ENCODE data around the gene KCTD17.

KCTD17 gene, protein sequence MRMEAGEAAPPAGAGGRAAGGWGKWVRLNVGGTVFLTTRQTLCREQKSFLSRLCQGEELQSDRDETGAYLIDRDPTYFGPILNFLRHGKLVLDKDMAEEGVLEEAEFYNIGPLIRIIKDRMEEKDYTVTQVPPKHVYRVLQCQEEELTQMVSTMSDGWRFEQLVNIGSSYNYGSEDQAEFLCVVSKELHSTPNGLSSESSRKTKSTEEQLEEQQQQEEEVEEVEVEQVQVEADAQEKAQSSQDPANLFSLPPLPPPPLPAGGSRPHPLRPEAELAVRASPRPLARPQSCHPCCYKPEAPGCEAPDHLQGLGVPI

GRCh38 chr22:37051391-37052385 lies at the start of gene KCTD17:
Gene KCTD17, plus strand, starts transcription at chr22:37051742. Its CDS starts 19 bp downstream, at chr22:37051761.
- Mint-ChIP-seq H3K27ac (peak within 1 kb of the TSS; percentile 71), H3K4me3 (peak within 1 kb of the TSS; percentile 77)
- ATAC-seq: peak; percentile 99

GRCh38 chr22:37001826-37002225 lies 49.7 kb upstream of the KCTD17 start:
- Mint-ChIP-seq H3K27ac (no peak overlapping the region), H3K4me1 (no peaks in the 10 kb centered on the region), H3K4me3 (no peak overlapping the region), H3K9me3 (no peaks in the 10 kb centered on the region), H3K36me3 (no peaks in the 10 kb centered on the region)
- DNase-seq (ENCODE audit: low spot score in 2 of 2) (no peak), ATAC-seq (no peak)

More at GRCh38 chr22:37051391-37052385, at the start of gene KCTD17:
- DNase-seq (ENCODE audit: low spot score in 2 of 2): peak; percentile 74 to 84
- Mint-ChIP-seq H3K36me3 (peaks cover 24% of the 10 kb centered on the region), H3K4me1 (peaks cover 22% of the 10 kb centered on the region), H3K9me3 (no peaks in the 10 kb centered on the region)

DNA sequence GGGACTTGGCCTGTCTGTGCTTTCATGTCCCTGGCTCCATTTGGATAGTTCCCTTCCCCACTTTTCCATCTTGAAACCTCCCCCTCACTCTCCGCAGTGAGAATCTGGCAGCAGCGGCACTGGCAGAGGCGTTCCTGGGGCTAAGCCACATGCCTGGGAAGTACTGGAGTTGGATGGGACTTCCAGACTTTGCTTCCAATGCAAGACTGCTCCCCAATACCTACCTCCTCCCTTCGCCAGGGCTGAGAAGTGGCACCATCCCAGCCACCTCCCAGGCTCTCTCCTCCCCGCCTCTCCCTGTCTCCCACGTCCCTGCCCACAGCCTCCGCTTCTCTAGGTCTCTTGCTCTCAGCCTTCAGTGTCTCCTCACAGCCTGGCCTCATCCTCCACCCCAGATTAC lies 48.9 kb upstream of the KCTD17 start:
- Mint-ChIP-seq H3K36me3 (no peaks in the 10 kb centered on the region), H3K9me3 (no peaks in the 10 kb centered on the region), H3K4me3 (no peak overlapping the region), H3K27ac (no peak overlapping the region), H3K4me1 (no peaks in the 10 kb centered on the region)
- DNase-seq (ENCODE audit: low spot score in 2 of 2) (no peak), ATAC-seq (no peak)

- Mint-ChIP-seq H3K27ac (no peak overlapping the region), H3K4me3 (no peak overlapping the region), H3K36me3 (no peaks in the 10 kb centered on the region), H3K9me3 (no peaks in the 10 kb centered on the region), H3K4me1 (no peaks in the 10 kb centered on the region)
- ATAC-seq (no peak), DNase-seq (ENCODE audit: low spot score in 2 of 2) (no peak)
These were observed 43.9 kb upstream of the KCTD17 start for GRCh38 chr22:37007651-37008050.

GRCh38 chr22:37008365-37008764 lies 43.2 kb upstream of the KCTD17 start:
- Mint-ChIP-seq H3K27ac (no peak overlapping the region), H3K4me3 (no peak overlapping the region), H3K36me3 (no peaks in the 10 kb centered on the region), H3K4me1 (no peaks in the 10 kb centered on the region), H3K9me3 (no peaks in the 10 kb centered on the region)
- no peak for ATAC-seq
- no peak for DNase-seq (ENCODE audit: low spot score in 2 of 2)

DNA sequence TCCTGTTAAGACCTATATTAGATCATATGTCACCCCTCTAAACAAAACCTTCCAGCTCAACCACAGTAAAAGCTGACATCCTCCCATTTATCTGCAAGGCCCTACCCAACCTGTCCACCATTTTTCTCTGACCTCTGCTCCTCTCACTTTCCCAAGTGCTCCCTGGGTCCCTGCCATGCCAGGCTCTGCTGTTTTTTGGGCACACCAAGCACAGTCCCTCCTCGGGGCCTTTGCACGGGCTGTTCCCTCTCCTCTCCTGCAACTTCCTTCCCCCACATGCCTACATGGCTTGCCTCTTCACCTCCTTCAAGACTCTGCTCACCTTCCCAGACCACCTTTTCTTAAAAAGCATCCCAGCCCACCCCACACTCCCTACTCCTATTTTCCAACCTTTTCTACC lies 42.1 kb upstream of the KCTD17 start:
- DNase-seq (ENCODE audit: low spot score in 2 of 2): no peak
- Mint-ChIP-seq H3K9me3 (no peaks in the 10 kb centered on the region), H3K36me3 (no peaks in the 10 kb centered on the region), H3K4me1 (no peaks in the 10 kb centered on the region), H3K27ac (no peak overlapping the region), H3K4me3 (no peak overlapping the region)
- ATAC-seq: no peak

- no peak overlapping the region for H3K27ac Mint-ChIP-seq
- no peaks in the 10 kb centered on the region for H3K4me1 Mint-ChIP-seq
- no peak overlapping the region for H3K4me3 Mint-ChIP-seq
- DNase-seq (ENCODE audit: low spot score in 2 of 2) (no peak), ATAC-seq (no peak)
- no peaks in the 10 kb centered on the region for H3K9me3 Mint-ChIP-seq
- no peaks in the 10 kb centered on the region for H3K36me3 Mint-ChIP-seq
These were observed 41.4 kb upstream of the KCTD17 start for GRCh38 chr22:37010174-37010573.

- no peak overlapping the region for H3K27ac Mint-ChIP-seq
- H3K36me3 Mint-ChIP-seq: no peaks in the 10 kb centered on the region
- H3K4me1 Mint-ChIP-seq: no peaks in the 10 kb centered on the region
These were observed 40.6 kb upstream of the KCTD17 start for GRCh38 chr22:37010976-37011375.

GRCh38 chr22:37011472-37011871 lies 40.1 kb upstream of the KCTD17 start:
- no peak overlapping the region for H3K4me3 Mint-ChIP-seq
- DNase-seq (ENCODE audit: low spot score in 2 of 2): no peak
- H3K4me1 Mint-ChIP-seq: no peaks in the 10 kb centered on the region
- no peak overlapping the region for H3K27ac Mint-ChIP-seq
- H3K36me3 Mint-ChIP-seq: no peaks in the 10 kb centered on the region
- no peaks in the 10 kb centered on the region for H3K9me3 Mint-ChIP-seq
- ATAC-seq: no peak

More at GRCh38 chr22:37010976-37011375, 40.6 kb upstream of the KCTD17 start:
- ATAC-seq (no peak), DNase-seq (ENCODE audit: low spot score in 2 of 2) (no peak)
- no peaks in the 10 kb centered on the region for H3K9me3 Mint-ChIP-seq
- H3K4me3 Mint-ChIP-seq: no peak overlapping the region

- ATAC-seq: no peak
These were observed 39.2 kb upstream of the KCTD17 start for GRCh38 chr22:37012262-37012904.

GRCh38 chr22:37012956-37013355 lies 38.6 kb upstream of the KCTD17 start:
- no peak overlapping the region for H3K27ac Mint-ChIP-seq
- no peak for ATAC-seq
- H3K4me1 Mint-ChIP-seq: no peaks in the 10 kb centered on the region
- DNase-seq (ENCODE audit: low spot score in 2 of 2): no peak
- H3K9me3 Mint-ChIP-seq: no peaks in the 10 kb centered on the region
- H3K36me3 Mint-ChIP-seq: no peaks in the 10 kb centered on the region
- H3K4me3 Mint-ChIP-seq: no peak overlapping the region

More at GRCh38 chr22:37012262-37012904, 39.2 kb upstream of the KCTD17 start:
- Mint-ChIP-seq H3K4me3 (no peak overlapping the region), H3K27ac (no peak overlapping the region), H3K4me1 (no peaks in the 10 kb centered on the region), H3K36me3 (no peaks in the 10 kb centered on the region), H3K9me3 (no peaks in the 10 kb centered on the region)
- no peak for DNase-seq (ENCODE audit: low spot score in 2 of 2)

- Mint-ChIP-seq H3K4me3 (no peak overlapping the region), H3K36me3 (no peaks in the 10 kb centered on the region), H3K27ac (peak overlapping the region; percentile 20), H3K9me3 (no peaks in the 10 kb centered on the region), H3K4me1 (no peaks in the 10 kb centered on the region)
- no peak for DNase-seq (ENCODE audit: low spot score in 2 of 2)
- ATAC-seq: no peak
These were observed 37.1 kb upstream of the KCTD17 start for GRCh38 chr22:37014415-37014806.

- Mint-ChIP-seq H3K9me3 (no peaks in the 10 kb centered on the region), H3K36me3 (no peaks in the 10 kb centered on the region), H3K27ac (no peak overlapping the region), H3K4me1 (no peaks in the 10 kb centered on the region), H3K4me3 (no peak overlapping the region)
- ATAC-seq (no peak), DNase-seq (ENCODE audit: low spot score in 2 of 2) (no peak)
These were observed 36.5 kb upstream of the KCTD17 start for GRCh38 chr22:37014835-37015586.

DNA sequence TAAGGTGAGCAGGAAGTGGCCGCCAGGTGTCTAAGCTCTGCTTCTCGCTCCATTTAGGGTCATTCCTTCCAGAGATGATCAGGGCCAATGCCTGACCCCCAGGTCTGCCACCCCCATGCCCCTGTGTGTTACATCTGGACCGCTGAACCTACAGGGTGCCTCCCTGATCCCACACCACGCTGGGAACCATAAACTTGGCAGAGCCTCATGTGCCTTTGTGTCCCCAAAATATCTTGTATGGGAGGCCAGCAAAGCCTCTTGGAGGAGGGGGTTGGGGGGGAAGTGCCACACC lies 36.0 kb upstream of the KCTD17 start:
- ATAC-seq: no peak
- no peak overlapping the region for H3K4me3 Mint-ChIP-seq
- no peaks in the 10 kb centered on the region for H3K9me3 Mint-ChIP-seq
- H3K27ac Mint-ChIP-seq: no peak overlapping the region
- no peaks in the 10 kb centered on the region for H3K36me3 Mint-ChIP-seq
- no peak for DNase-seq (ENCODE audit: low spot score in 2 of 2)
- H3K4me1 Mint-ChIP-seq: no peaks in the 10 kb centered on the region

Measured in stimulated activated effector memory CD8-positive, alpha-beta T cell treated with anti-CD3 and anti-CD28 coated beads, Interleukin-12 subunit alpha, Interleukin-12 subunit beta, amount 100 ng/mL, for 72 hours (primary cell).